Fibroblast of villous mesenchyme (primary cell): ENCODE measurements around the gene IDH3B. TPM values are rescaled to one million over a fixed set of nuclear protein-coding genes. Genes with fewer than 3 reads are reported as not detected.

Source experiments
- small RNA-seq: library from RNA; depleted of rRNA; stranded (forward); fragments of <200 nt; gene quantifications from one replicate; pipeline ENCODE3, GENCODE V24; 2012
- total RNA-seq: library from RNA; depleted of rRNA; stranded (reverse); fragments of >200 nt; gene quantifications from 2 replicates; pipeline ENCODE4 v1.2.3, GENCODE V29; 2012

IDH3B gene
- total RNA-seq, 1 donor: 63.0 TPM

Small RNA genes lying within 50 kb of the gene (small RNA-seq; reads per million reads assigned to genes)
- gene SNORA51 (not detected), gene SNORD110 (not detected), gene SNORD56 (not detected), gene SNORD57 (not detected), gene SNORD86 (not detected)

Other genes with a start within 250 kb of the IDH3B start
- 146 and 153 TPM in 2 replicates for gene SNRPB, start 193.4 kb downstream of the IDH3B start, total RNA-seq
- 10.4 and 11.3 TPM in 2 replicates for gene ZNF343, start 155.3 kb downstream of the IDH3B start, total RNA-seq
- gene TMC2, start 127.6 kb downstream of the IDH3B start, total RNA-seq: not detected in 2 replicates
- gene NOP56, start 11.6 kb downstream of the IDH3B start, total RNA-seq: 115 and 127 TPM in 2 replicates
- gene EBF4, start 28.6 kb upstream of the IDH3B start, total RNA-seq: 2.6 and 3.5 TPM in 2 replicates
- gene CPXM1, start 136.4 kb upstream of the IDH3B start, total RNA-seq: 7.4 and 10.8 TPM in 2 replicates
- gene C20orf141, start 150.8 kb upstream of the IDH3B start, total RNA-seq: 0.32 TPM in 1 of 2 replicates, not detected in the other
- gene TMEM239, start 152.1 kb upstream of the IDH3B start, total RNA-seq: 0.43 TPM in 1 of 2 replicates, not detected in the other
- 32.5 and 32.8 TPM in 2 replicates for gene PCED1A, start 176.4 kb upstream of the IDH3B start, total RNA-seq
- 48.6 and 51.0 TPM in 2 replicates for gene VPS16, start 176.5 kb upstream of the IDH3B start, total RNA-seq
- gene PTPRA, start 209.3 kb upstream of the IDH3B start, total RNA-seq: 20.6 and 41.5 TPM in 2 replicates